Naive thymus-derived CD4-positive, alpha-beta T cell (primary cell): Measurements from ENCODE around the gene FNBP1L. TPM values are rescaled to one million over a fixed set of nuclear protein-coding genes. Genes with fewer than 3 reads are reported as not detected.
"Not testable (repeated sequence)": the region's sequence is repeated elsewhere in the genome, so short reads cannot be mapped to it uniquely, and the experiment has no call there.

ENCODE experiments used
- ATAC-seq: fragments of 150-1000 bp; cut with Tn5 transposase; 2 replicates; pipeline ENCODE4 v1.10.0; 2021; ENCODE audit warnings: mild to moderate bottlenecking, moderate library complexity
- CTCF ChIA-PET: fragments of 350-600 bp; sonication (Branson Sonifier 250); formaldehyde crosslinking; loops from one replicate; lab custom pipeline; 2021; ENCODE audit warnings: antibody characterized with exemption; lab: Charles Lee
- POLR2A ChIA-PET: fragments of 350-600 bp; sonication (Branson Sonifier 250); formaldehyde crosslinking; loops from one replicate; lab custom pipeline; 2021; ENCODE audit warnings: antibody characterized with exemption, inconsistent platforms; lab: Charles Lee
- DNase-seq, 9 donors: peaks; one replicate each; pipeline versions ENCODE4 v3.0.0 to v3.0.0-alpha.2; 2020 to 2022; ENCODE audit warnings: mixed read lengths in 1 of 9
- H3K27ac ChIP-seq: one replicate; pipeline ENCODE4 v1.7.0; 2013; ENCODE audit warnings: mild to moderate bottlenecking, low read depth, low read length, moderate library complexity
- H3K27me3 ChIP-seq, 2 donors: one replicate each; pipeline ENCODE4 v1.7.0; 2013; ENCODE audit warnings: low read length in 2 of 2, mild to moderate bottlenecking in 2 of 2, moderate library complexity in 2 of 2; ENCODE audit not compliant: control insufficient read depth in 2 of 2, insufficient read depth in 2 of 2
- H3K36me3 ChIP-seq, 3 experiments: 1 replicate in 2 of 3; 2 replicates in 1 of 3; pipeline ENCODE4 v1.7.0; 2013; ENCODE audit warnings: low read length in 3 of 3, mild to moderate bottlenecking in 3 of 3, moderate library complexity in 1 of 3; ENCODE audit not compliant: insufficient read depth in 3 of 3, control insufficient read depth in 2 of 3
- H3K4me1 ChIP-seq, 2 donors: one replicate each; pipeline ENCODE4 v1.7.0; 2013; ENCODE audit warnings: low read length in 2 of 2, mild to moderate bottlenecking in 2 of 2, moderate library complexity in 1 of 2; ENCODE audit not compliant: control insufficient read depth in 2 of 2, insufficient read depth in 2 of 2
- H3K4me3 ChIP-seq: 2 replicates; pipeline ENCODE4 v1.7.0; 2013; ENCODE audit warnings: mild to moderate bottlenecking, low read length
- H3K9me3 ChIP-seq, 3 experiments: 1 replicate in 2 of 3; 2 replicates in 1 of 3; pipeline ENCODE4 v1.7.0; 2013; ENCODE audit warnings: low read length in 3 of 3; ENCODE audit not compliant: control insufficient read depth in 2 of 3
- H3K27ac Mint-ChIP-seq, 9 donors: one replicate each; pipeline ENCODE4 v1.8.0; 2020 to 2022; ENCODE audit warnings: mixed read lengths in 9 of 9, mild to moderate bottlenecking in 8 of 9, moderate library complexity in 5 of 9, inconsistent platforms in 2 of 9
- H3K27me3 Mint-ChIP-seq, 5 donors: one replicate each; pipeline ENCODE4 v1.8.0; 2021 to 2022; ENCODE audit warnings: mixed read lengths in 5 of 5, mild to moderate bottlenecking in 1 of 5
- H3K36me3 Mint-ChIP-seq, 5 donors: one replicate each; pipeline ENCODE4 v1.8.0; 2020 to 2022; ENCODE audit warnings: mixed read lengths in 5 of 5, mild to moderate bottlenecking in 3 of 5, inconsistent platforms in 1 of 5
- H3K4me1 Mint-ChIP-seq, 7 donors: one replicate each; pipeline ENCODE4 v1.8.0; 2020 to 2022; ENCODE audit warnings: mixed read lengths in 7 of 7, mild to moderate bottlenecking in 3 of 7, inconsistent platforms in 1 of 7
- H3K4me3 Mint-ChIP-seq, 10 donors: one replicate each; pipeline ENCODE4 v1.8.0; 2020 to 2022; ENCODE audit warnings: mild to moderate bottlenecking in 10 of 10, mixed read lengths in 10 of 10, moderate library complexity in 6 of 10, inconsistent platforms in 2 of 10
- H3K9me3 Mint-ChIP-seq, 11 donors: one replicate each; pipeline ENCODE4 v1.8.0; 2020 to 2022; ENCODE audit warnings: mixed read lengths in 11 of 11, mild to moderate bottlenecking in 4 of 11, inconsistent platforms in 1 of 11, moderate library complexity in 1 of 11
- intact Hi-C, 2 donors: fragments of 100-400 bp; cut with micrococcal nuclease; formaldehyde crosslinking; loops; one replicate each; pipeline ENCODE4 v1.15.1; 2023
- polyA plus RNA-seq, 2 donors: library from polyadenylated mRNA; unstranded; fragments of 300-500 nt; fragmentation: Illumina TruSeq; gene quantifications; one replicate each; pipeline ENCODE4 v1.2.3, GENCODE V29; 2021
- total RNA-seq, 6 experiments: library from RNA in 5 of 6; stranded (reverse) in 5 of 6; gene quantifications; 1 replicate in 5 of 6; 2 replicates in 1 of 6; pipeline ENCODE4 v1.2.3 and lab custom pipeline; 2021 to 2026

The FNBP1L gene
- total and polyA plus RNA-seq, 7 experiments from 2014 or later, result 0.07 to 2.6 (median 1.1) TPM

DNA sequence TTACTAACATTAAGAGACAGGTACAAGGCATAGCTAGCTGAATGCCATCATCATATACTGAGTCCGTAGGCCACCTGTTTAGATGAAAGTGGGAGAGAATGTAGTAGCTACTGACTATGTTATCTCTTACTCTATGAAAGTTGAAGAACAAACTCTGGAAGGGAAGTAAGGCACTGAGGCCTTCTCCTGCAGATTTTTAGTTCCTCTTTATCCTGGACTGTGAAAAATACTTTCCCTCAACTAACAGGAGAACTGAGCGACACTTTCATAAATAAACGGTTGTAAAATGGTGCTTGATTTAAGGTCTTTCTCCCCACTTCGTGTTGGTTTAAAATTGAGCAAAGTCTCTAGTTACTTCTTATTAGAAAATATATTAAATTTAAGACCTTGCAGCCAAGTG is 101.9 kb downstream of the FNBP1L start:
- H3K36me3 Mint-ChIP-seq, result peaks cover 0 to 8% (median 0%) of the 10 kb centered on the region in 5 donors
- ATAC-seq (peak; percentile 37), DNase-seq (no peak)
- Histone ChIP-seq H3K4me3 (no peak overlapping the region), H3K36me3 (no peaks in the 10 kb centered on the region), H3K9me3 (no peaks in the 10 kb centered on the region), H3K27ac (no peak overlapping the region), H3K27me3 (no peaks in the 10 kb centered on the region), H3K4me1 (no peaks in the 10 kb centered on the region)
- peaks cover 0 to 27% (median 7%) of the 10 kb centered on the region in 5 donors for H3K27me3 Mint-ChIP-seq
- intact Hi-C loops, result no loop called here
- H3K4me1 Mint-ChIP-seq, result peaks cover under 1 to 20% (median 12%) of the 10 kb centered on the region in 7 donors
- H3K27ac Mint-ChIP-seq, result no peak overlapping the region
- H3K9me3 Mint-ChIP-seq, result no peaks in the 10 kb centered on the region
- H3K4me3 Mint-ChIP-seq, result no peak overlapping the region
- ChIA-PET CTCF (no interaction called here), POLR2A (no interaction called here)

DNA sequence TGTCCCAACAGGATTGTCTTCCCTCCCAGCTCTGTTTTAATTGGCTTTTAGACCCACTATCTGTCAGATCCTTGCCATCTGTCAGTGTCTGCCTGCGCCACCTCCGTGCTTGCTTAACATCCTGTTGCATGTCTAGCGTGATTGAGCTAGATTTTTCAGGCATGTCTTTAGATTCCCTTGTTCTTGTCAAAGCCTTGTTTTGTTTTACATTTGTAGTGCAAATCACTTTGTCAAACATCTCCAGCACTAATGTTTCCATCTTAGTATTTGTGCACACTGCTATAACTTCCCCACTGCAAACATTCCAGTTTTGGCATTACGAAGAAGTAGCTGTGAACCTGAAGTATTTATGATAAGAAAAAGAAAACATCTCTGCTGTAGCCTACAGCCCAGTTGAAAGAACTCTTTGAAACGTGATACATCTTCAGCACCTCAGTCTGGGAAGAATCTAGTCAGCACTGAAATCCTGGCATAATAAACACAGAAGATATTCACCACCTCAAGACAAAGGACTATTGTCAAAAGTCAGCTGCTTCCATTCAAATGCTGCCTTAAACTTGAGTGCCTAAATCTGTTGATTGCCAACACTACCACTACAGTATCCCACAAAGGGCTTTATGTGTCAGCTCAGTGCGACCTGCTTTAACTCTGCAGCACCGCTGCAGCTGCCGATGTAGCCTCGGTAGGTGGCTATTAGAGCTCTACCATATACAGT is 105.0 kb downstream of the FNBP1L start:
- no peaks in the 10 kb centered on the region for H3K27me3 ChIP-seq
- no peak overlapping the region for H3K27ac ChIP-seq
- intact Hi-C loops, result no loop called here
- Mint-ChIP-seq H3K36me3 (peaks cover 0 to 8% (median 0%) of the 10 kb centered on the region in 5 donors), H3K9me3 (no peaks in the 10 kb centered on the region), H3K27me3 (peaks cover 0 to 28% (median 7%) of the 10 kb centered on the region in 5 donors), H3K4me3 (no peak overlapping the region), H3K27ac (no peak overlapping the region), H3K4me1 (peaks cover 7 to 29% (median 20%) of the 10 kb centered on the region in 7 donors)
- no peaks in the 10 kb centered on the region for H3K36me3 ChIP-seq
- POLR2A ChIA-PET, result no interaction called here
- CTCF ChIA-PET, result no interaction called here
- no peaks in the 10 kb centered on the region for H3K4me1 ChIP-seq
- ATAC-seq, result peak; percentile 61
- no peak overlapping the region for H3K4me3 ChIP-seq
- DNase-seq, result peak in 1 of 9 donors; percentile 14
- no peaks in the 10 kb centered on the region for H3K9me3 ChIP-seq

DNA sequence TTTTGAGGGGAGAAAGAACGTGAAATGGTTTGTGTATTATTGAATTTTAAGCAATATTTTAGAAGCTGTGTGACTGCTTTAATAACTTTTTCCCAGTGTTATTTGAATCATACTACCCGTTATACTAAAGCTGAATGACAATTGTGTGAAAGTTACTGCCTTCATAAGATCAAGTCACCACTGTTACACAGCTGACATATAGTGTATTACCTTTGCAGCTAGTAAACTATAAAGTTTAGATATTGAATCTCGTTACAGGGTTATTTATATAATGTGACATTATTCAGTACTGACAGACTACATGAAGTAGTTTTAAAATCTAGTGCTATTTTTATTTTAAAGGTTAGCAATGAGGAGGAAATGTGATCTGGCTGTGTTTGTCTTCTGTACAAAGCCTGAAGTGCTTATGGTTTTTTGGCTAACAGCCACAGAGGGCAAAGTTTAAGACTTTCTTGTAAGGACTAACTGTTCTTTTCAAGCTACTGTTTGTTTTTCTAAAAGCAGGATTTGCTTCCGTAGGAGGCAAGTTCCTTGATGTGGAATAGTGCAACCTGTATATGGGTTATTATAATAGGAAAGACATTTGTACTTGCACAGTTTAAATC is 106.1 kb downstream of the FNBP1L start:
- H3K9me3 ChIP-seq, ATAC-seq, intact Hi-C loops, CTCF ChIA-PET, H3K4me1 ChIP-seq, H3K27ac ChIP-seq, H3K9me3 Mint-ChIP-seq, H3K4me3 ChIP-seq, H3K36me3 ChIP-seq, H3K36me3 Mint-ChIP-seq, H3K27me3 ChIP-seq, POLR2A ChIA-PET, H3K27ac Mint-ChIP-seq: not testable (repeated sequence)
- peaks cover 7 to 29% (median 20%) of the 10 kb centered on the region in 7 donors for H3K4me1 Mint-ChIP-seq
- peaks cover 0 to 32% (median 7%) of the 10 kb centered on the region in 5 donors for H3K27me3 Mint-ChIP-seq
- peak in 2 of 9 donors; percentile 3 to 9 for DNase-seq
- H3K4me3 Mint-ChIP-seq, result peak overlapping the region in 2 of 10 donors; percentile 4 to 12

- Mint-ChIP-seq H3K27me3 (peaks cover 0 to 32% (median 7%) of the 10 kb centered on the region in 5 donors), H3K27ac (peak overlapping the region in 2 of 9 donors; percentile 14 to 22), H3K4me1 (peaks cover 7 to 29% (median 20%) of the 10 kb centered on the region in 7 donors), H3K36me3 (peaks cover 0 to 5% (median 0%) of the 10 kb centered on the region in 5 donors), H3K4me3 (peak overlapping the region in 4 of 10 donors; percentile 4 to 33 (median 21)), H3K9me3 (no peaks in the 10 kb centered on the region)
- ATAC-seq (no peak), DNase-seq (no peak)
- intact Hi-C loops, result no loop called here
- Histone ChIP-seq H3K9me3 (no peaks in the 10 kb centered on the region), H3K27me3 (no peaks in the 10 kb centered on the region), H3K4me1 (no peaks in the 10 kb centered on the region), H3K36me3 (no peaks in the 10 kb centered on the region), H3K27ac (no peak overlapping the region), H3K4me3 (no peak overlapping the region)
- CTCF ChIA-PET, result no interaction called here
- POLR2A ChIA-PET, result no interaction called here
Observed at GRCh38 chr1:93554883-93555872, 107.3 kb downstream of the FNBP1L start.

- ATAC-seq, result no peak
- H3K36me3 ChIP-seq, result no peaks in the 10 kb centered on the region
- H3K27ac Mint-ChIP-seq, result no peak overlapping the region
- no peak overlapping the region for H3K27ac ChIP-seq
- peaks cover 0 to 26% (median 7%) of the 10 kb centered on the region in 5 donors for H3K27me3 Mint-ChIP-seq
- no peaks in the 10 kb centered on the region for H3K36me3 Mint-ChIP-seq
- H3K4me3 Mint-ChIP-seq, result no peak overlapping the region
- H3K4me1 ChIP-seq, result no peaks in the 10 kb centered on the region
- no peaks in the 10 kb centered on the region for H3K27me3 ChIP-seq
- intact Hi-C loops, result no loop called here
- no peak overlapping the region for H3K4me3 ChIP-seq
- ChIA-PET CTCF (no interaction called here), POLR2A (no interaction called here)
- no peak for DNase-seq
- no peaks in the 10 kb centered on the region for H3K9me3 Mint-ChIP-seq
- H3K4me1 Mint-ChIP-seq, result peaks cover 7 to 29% (median 20%) of the 10 kb centered on the region in 7 donors
- H3K9me3 ChIP-seq, result no peaks in the 10 kb centered on the region
Observed at GRCh38 chr1:93556291-93556690, 108.4 kb downstream of the FNBP1L start.

GRCh38 chr1:93559045-93559444 is 111.1 kb downstream of the FNBP1L start:
- POLR2A ChIA-PET, result no interaction called here
- H3K9me3 ChIP-seq, result no peaks in the 10 kb centered on the region
- Mint-ChIP-seq H3K27me3 (peaks cover 0 to 14% (median 0%) of the 10 kb centered on the region in 5 donors), H3K4me3 (no peak overlapping the region), H3K27ac (no peak overlapping the region), H3K4me1 (peaks cover 5 to 19% (median 13%) of the 10 kb centered on the region in 7 donors), H3K36me3 (no peaks in the 10 kb centered on the region), H3K9me3 (no peaks in the 10 kb centered on the region)
- H3K27ac ChIP-seq, result no peak overlapping the region
- DNase-seq (no peak), ATAC-seq (no peak)
- no peaks in the 10 kb centered on the region for H3K36me3 ChIP-seq
- intact Hi-C loops, result no loop called here
- CTCF ChIA-PET, result no interaction called here
- no peaks in the 10 kb centered on the region for H3K4me1 ChIP-seq
- H3K4me3 ChIP-seq, result no peak overlapping the region
- H3K27me3 ChIP-seq, result no peaks in the 10 kb centered on the region
